GM19099 (cell line): ENCODE results near the gene HOXA3.

Source experiments
- POLR2A ChIP-seq: IDR thresholded peaks from 3 replicates; pipeline ENCODE4 v1.6.1; 2011; ENCODE audit warnings: low read depth; ENCODE audit not compliant: insufficient read length; ENCODE audit errors: extremely low read depth

The HOXA3 gene

GRCh38 chr7:27116962-27117886, 35.2 kb downstream of the HOXA3 start:
- no peak for TF ChIP-seq POLR2A

GRCh38 chr7:27116031-27116961, 36.1 kb downstream of the HOXA3 start:
- TF ChIP-seq POLR2A, result no peak

DNA sequence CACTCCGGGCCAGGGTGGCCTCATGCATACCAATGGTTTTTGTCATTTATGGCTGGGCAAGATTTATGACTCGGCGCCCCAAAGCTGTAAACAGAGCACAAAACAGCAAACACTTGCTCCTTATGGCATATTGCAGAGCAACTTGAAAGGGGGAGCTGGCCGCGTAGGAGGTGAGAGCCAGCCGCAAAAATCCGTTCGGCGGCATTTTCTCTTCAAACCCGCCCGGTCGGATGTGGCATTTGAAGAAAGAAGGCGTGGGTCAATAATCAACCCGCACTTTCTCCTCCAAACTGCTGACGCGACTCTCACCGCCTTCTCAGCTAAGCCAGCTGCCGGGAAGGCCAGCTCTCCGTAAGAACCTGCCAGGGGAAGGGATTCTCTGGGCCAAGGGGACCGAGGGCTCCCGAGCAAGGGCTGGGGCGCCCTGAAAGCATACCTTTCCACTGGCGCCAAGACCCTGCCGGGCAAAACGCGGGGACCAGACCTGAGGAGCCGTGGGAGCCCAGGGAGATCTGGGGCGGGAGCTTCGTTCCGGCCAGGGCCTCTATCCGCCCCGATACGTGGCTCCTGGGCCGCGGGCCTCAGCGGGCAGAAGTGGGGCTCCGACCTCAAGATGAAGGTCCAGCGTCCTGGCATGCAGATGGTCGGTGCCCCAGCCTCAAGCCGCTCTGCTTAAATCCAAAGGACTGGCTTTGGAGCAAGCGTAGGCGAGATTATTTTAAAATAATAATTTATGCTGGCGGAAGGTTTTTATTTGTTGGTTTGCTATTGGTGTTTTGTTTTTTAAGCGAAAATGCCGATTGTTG, 37.0 kb downstream of the HOXA3 start:
- TF ChIP-seq POLR2A, result no peak

DNA sequence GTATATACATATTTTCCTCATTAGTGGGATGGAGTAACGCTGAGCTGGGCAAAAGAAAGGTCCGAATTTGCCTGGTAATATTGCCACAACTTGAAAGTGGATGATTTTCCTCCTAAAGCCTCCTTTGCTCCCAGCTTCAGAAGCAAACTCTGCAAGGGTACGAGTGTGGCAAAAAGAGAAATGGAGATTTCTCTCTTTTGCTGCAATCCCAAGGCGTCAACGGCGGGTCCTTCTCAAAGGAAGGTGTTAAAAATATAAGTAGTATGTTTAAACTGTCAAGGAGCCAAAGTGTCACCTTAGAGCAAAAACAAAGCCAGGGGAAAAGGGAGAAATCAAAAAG, 37.5 kb downstream of the HOXA3 start:
- TF ChIP-seq POLR2A, result no peak

DNA sequence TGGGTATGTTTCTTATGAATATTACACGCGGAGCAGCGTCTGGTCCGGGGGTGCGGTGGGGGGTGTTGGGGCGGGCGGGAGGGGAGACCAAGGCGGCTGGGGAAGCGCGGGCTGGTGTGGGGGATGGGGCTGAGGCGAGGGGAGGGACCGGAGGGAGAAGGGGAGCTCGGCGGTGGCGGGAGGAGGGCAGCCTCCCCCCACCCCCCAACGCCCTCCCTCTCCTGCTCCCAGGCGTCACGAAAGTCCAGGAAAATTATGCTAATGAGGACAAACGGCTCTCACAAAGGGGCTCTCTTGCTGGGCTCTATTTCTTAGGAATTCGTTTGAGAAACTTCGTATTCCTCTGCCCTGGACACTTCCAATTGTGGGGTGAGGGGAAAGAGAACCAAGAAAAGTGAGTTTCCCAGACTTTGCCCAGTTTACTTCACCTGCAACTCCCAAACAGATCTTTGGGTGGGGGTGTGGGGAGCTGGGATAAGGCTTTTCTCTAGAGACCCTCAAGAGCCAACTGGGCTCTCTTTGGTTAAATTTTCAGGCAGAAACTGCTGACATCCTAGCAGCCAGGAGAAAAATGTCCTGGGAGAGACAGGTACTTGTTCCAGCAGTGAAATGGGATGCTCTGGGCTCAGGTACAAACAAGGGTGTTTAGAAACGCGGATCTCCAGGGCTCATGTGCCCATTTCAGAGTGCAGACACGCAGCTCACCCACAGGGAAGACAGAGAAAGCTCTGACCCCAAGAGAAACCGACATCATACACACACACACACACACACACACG, 38.2 kb downstream of the HOXA3 start:
- no peak for TF ChIP-seq POLR2A

DNA sequence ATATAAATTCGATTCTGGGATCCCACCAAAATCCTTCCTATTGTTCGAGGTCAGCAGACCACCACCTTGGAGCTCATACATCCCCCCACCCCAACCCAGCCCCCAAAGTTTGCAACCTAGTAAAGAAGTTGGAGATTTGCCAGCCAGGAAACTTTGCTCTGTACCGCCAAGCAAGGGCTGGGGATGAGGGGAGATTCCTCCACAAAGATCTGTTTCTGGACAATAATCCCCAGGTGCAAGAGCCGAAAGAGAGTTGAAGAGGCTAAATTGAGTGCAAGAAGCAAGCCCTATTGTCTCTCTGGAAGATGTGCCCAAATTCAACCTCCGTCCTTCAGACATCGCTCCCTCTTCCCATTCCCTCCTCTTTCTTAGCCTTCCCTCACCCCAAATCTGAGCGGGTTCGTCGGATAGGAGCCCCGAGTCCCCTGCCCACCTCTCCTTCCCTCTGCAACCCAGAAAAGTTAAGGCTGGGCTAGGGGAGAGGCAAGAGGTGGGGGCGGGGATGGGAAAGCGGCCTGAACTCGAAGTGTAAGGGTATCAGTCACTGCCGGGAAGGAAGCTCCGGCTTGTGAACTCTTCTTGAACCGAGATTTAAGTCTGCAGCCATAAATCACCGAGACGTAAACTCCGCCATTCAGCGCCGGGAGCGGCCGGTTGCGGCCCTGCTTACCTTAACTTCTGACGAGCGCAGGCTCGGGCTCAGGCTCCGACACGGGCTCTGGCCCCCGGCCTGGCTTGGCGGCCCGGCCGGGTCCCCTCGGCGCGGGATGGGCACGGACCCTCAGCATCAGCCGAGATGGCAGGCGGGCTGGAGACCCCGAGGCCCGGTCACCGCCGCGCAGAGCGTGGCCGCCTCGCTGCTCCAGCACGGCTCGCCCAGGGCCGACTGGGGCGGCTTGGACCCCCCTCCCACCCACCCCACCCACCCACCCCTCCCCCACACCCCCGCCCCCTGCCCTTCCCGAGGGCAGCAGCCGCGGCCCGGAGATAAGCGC, 39.1 kb downstream of the HOXA3 start:
- TF ChIP-seq POLR2A, result no peak

DNA sequence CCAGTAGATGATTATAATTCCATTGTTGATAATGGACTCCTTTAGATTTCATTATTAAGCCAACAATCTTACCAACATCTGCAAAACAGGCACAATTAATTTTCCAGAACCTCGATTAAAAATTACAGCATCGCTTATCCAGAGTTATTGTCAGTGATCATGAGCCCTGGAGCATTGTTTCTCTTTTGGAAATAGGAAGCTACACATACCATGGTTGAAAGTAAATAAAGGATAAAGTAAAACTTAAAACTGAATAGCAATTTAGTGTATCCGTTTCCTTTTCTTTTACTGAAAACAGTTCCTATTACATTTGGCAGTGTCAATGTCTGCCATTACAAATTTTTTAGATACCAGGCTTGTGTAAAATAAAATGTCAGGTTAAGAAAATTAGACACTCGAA, 40.0 kb downstream of the HOXA3 start:
- TF ChIP-seq POLR2A, result no peak

GRCh38 chr7:27111751-27112277, 40.6 kb downstream of the HOXA3 start:
- no peak for TF ChIP-seq POLR2A

DNA sequence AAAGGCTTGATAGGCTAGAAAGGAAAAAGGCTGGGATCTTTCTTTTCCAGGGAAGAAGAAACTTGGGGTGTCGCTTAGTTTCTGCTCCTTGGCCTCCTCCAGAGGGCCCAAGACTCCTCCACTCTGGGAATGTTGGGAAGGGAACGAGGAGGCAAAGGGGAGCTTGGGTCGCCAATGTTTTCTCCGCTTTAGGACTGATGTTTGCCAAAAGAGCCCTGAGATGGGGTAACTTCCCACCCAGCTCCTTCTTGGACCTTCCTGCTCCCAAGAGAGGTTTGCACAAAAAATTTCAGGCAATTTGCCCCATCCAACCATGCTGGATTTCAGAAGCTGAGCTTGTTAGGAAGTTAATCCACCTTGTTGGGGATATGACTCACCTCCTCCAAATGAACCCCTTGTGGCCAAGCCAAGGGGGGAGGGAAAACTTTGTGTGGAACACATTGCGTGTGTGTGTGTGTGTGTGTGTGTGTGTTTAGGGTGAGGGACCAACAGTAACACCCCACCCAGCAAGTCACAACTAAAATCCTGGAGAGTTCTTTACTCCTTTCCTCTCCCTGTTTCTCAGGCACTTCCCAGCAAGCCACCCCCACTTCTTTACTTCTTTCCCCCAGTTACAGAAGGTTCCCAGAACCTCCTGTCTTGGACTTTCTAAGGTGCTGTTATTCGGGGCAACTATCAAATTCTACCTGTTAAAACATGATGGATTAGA, 41.2 kb downstream of the HOXA3 start:
- TF ChIP-seq POLR2A, result no peak

- TF ChIP-seq POLR2A, result no peak
Measured at GRCh38 chr7:27110186-27111031, 42.0 kb downstream of the HOXA3 start.

- no peak for TF ChIP-seq POLR2A
Measured at GRCh38 chr7:27109466-27110185, 42.8 kb downstream of the HOXA3 start.
